ENCODE measurements around the gene WNT9A. TPM values are rescaled to one million over a fixed set of nuclear protein-coding genes. Genes with fewer than 3 reads are reported as not detected.
A peak's percentile ranks its signal among the peaks of the same experiment; 100 is the strongest.

WNT9A gene, protein sequence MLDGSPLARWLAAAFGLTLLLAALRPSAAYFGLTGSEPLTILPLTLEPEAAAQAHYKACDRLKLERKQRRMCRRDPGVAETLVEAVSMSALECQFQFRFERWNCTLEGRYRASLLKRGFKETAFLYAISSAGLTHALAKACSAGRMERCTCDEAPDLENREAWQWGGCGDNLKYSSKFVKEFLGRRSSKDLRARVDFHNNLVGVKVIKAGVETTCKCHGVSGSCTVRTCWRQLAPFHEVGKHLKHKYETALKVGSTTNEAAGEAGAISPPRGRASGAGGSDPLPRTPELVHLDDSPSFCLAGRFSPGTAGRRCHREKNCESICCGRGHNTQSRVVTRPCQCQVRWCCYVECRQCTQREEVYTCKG
- total RNA-seq (2014; rRNA removed) (22.2 and 36.6 TPM in 2 replicates), Bru-seq, nascent RNA (percentile 76 among the genes with signal in this experiment), BruChase-seq, experiment 1, labeled RNA remaining after a 6-hour chase (percentile 80 among the genes with signal in this experiment), BruChase-seq, experiment 2, labeled RNA remaining after a 2-hour chase (percentile 78 among the genes with signal in this experiment)
- long read RNA-seq, transcript WNT9A-201 (4 exons, 3,971 nt): major isoform, 6 of 18 reads
- long read RNA-seq, partial matches to known transcripts: 0 of 18 reads
- long read RNA-seq, other reads (novel, unspliced or antisense): 12 of 18 reads

DNA sequence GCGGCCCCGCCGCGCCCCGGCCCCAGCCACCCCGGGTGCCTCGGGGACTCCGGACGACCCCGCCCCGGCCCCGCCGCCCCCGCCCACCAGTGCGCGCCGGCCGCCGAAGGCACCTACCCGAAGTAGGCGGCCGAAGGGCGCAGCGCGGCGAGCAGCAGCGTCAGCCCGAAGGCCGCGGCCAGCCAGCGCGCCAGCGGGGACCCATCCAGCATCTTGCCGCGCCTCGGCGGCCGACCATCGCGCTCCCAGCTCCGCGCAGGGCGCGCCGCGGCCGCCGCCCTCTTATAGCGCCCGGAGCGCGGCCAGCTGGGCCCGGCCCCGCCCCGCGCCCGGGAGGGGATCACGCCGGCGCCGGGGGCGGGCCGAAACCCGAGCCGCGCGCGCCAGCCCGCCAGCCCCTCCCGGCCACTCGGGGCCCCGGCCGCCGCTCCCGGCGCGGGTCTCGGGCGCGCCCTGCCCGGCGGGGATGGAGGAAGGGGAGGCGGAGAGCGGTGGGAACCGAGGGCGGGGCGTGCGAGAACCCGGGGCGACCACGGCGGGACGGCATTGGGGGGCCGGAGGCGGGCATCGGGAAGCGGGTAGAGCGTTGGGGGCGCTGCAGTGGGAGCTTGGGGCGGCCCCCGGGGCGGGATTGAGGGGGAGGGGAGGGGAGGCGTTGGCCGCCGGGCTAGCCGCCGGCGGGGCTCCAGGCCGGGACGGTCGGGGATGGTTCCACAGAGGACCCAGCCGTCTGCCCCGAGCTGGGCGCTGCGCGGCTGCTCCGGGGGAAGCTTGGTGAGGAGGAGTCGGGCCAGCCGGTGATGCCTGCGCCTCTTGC is at the start of gene WNT9A:
Gene WNT9A (minus strand): TSS at position 257 of the 817 bp plus-strand sequence. CDS start 45 bp downstream, at position 212.
- H3K4me2 ChIP-seq (ENCODE audit: low read length): peak within 1 kb of the TSS; percentile 89
- POLR2A ChIA-PET (ENCODE audit: unreplicated experiment): interaction anchor here (0.6 to 1.1 kb wide), 2 partner anchors 13 to 160 kb away, joined by 3 to 8 read pairs; no protein-coding TSS in a partner anchor
- H3K36me3 ChIP-seq (ENCODE audit: low read depth, low read length): no peaks in the 10 kb centered on the region
- peaks cover 52% of the 10 kb centered on the region for H3K79me2 ChIP-seq (ENCODE audit: low read length)
- H4K20me1 ChIP-seq (ENCODE audit: low read length): no peaks in the 10 kb centered on the region
- no peaks in the 10 kb centered on the region for H3F3A ChIP-seq (ENCODE audit: low read length, unreplicated experiment)
- peak within 1 kb of the TSS; percentile 75 for H2AFZ ChIP-seq (ENCODE audit: low read length)
- peak within 1 kb of the TSS; percentile 77 for H3K27ac ChIP-seq (ENCODE audit: low read length)
- H3K9ac ChIP-seq (ENCODE audit: low read length): peak within 1 kb of the TSS; percentile 63
- peak; percentile 91 for DNase-seq
- no TSS peak for BruUV-seq (replicated peaks)
- CTCF ChIA-PET: interaction anchor here (1.4 to 1.7 kb wide), 2 partner anchors 142 to 185 kb away, joined by 8 to 11 read pairs; no protein-coding TSS in a partner anchor
- H3K9me3 ChIP-seq (ENCODE audit: low read length): no peaks in the 10 kb centered on the region
- no peaks in the 10 kb centered on the region for H3K27me3 ChIP-seq (ENCODE audit: low read length)
- H3K9me2 ChIP-seq (replicated peaks; ENCODE audit: low read length): no peaks in the 10 kb centered on the region
- intact Hi-C loops (cut with micrococcal nuclease): loop anchor here (10.0 kb wide), 1 partner anchor 403 kb away; no protein-coding TSS in a partner anchor
- peaks cover 28% of the 10 kb centered on the region for H3K4me1 ChIP-seq (ENCODE audit: insufficient read depth, low read length)
- H3K4me3 ChIP-seq (ENCODE audit: low read length): peak within 1 kb of the TSS; percentile 75
- TF ChIP-seq, protein P1, sequence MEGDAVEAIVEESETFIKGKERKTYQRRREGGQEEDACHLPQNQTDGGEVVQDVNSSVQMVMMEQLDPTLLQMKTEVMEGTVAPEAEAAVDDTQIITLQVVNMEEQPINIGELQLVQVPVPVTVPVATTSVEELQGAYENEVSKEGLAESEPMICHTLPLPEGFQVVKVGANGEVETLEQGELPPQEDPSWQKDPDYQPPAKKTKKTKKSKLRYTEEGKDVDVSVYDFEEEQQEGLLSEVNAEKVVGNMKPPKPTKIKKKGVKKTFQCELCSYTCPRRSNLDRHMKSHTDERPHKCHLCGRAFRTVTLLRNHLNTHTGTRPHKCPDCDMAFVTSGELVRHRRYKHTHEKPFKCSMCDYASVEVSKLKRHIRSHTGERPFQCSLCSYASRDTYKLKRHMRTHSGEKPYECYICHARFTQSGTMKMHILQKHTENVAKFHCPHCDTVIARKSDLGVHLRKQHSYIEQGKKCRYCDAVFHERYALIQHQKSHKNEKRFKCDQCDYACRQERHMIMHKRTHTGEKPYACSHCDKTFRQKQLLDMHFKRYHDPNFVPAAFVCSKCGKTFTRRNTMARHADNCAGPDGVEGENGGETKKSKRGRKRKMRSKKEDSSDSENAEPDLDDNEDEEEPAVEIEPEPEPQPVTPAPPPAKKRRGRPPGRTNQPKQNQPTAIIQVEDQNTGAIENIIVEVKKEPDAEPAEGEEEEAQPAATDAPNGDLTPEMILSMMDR (conservative IDR thresholded peaks at IDR 0.05; ENCODE audit: low read depth, low read length): no peak; the same call in 1 of the 2 replicates
- TF ChIP-seq EZH2 (IDR thresholded peaks at IDR 0.05; ENCODE audit: low read length, unreplicated experiment): no peak
- TF ChIP-seq EZH2phosphoT487 (IDR thresholded peaks at IDR 0.05; ENCODE audit: borderline replicate concordance, low read length): no peak
- peak; percentile 34 for ATAC-seq

DNA sequence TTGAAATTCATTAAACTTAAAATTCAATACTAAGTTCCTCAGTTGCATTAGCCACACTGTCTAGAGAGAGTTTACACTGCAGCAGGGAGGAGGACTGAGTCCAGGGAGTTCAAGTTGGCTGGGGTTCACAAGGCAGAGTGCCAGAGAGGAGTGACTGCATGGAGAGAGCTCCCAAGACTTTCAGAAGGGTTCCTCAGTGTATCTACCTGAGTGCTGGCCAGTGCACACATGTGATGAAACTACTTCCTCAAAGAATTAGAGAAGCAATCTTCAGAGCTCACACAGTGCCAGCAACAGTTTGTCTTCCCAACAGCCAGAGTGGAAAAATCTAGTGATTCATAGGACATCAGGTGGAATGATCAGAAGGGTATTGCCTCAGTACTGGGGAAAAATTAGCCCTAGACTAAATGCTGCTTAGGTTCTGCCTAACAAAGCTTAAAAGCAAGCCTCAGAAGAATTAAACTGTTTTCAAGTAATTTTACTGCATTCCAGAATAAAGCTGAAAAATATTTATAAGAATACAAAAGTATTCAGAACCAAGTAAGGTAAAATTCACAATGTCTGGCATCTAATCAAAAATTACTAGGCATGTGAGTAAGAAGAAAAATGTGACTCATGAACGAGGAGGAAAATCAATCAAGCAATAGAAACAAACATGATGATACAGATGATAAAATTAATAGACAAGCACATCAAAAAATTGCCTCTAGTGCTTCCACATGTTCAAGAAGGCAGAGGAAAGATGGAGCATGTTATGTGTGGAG is 48.6 kb upstream of the WNT9A start:
- intact Hi-C loops (cut with micrococcal nuclease): no loop called here
- H3K9me3 ChIP-seq (ENCODE audit: low read length): peaks cover 17% of the 10 kb centered on the region
- H3K9me2 ChIP-seq (replicated peaks; ENCODE audit: low read length): no peaks in the 10 kb centered on the region
- ATAC-seq: no peak
- CTCF ChIA-PET: no interaction called here
- no peaks in the 10 kb centered on the region for H4K20me1 ChIP-seq (ENCODE audit: low read length)
- H3K36me3 ChIP-seq (ENCODE audit: low read depth, low read length): no peaks in the 10 kb centered on the region
- POLR2A ChIA-PET (ENCODE audit: unreplicated experiment): no interaction called here
- H2AFZ ChIP-seq (ENCODE audit: low read length): no peak overlapping the region
- TF ChIP-seq EZH2phosphoT487 (IDR thresholded peaks at IDR 0.05; ENCODE audit: borderline replicate concordance, low read length) (no peak), EZH2 (IDR thresholded peaks at IDR 0.05; ENCODE audit: low read length, unreplicated experiment) (no peak)
- TF ChIP-seq, protein P1 (conservative IDR thresholded peaks at IDR 0.05; ENCODE audit: low read depth, low read length): no peak
- BruUV-seq (replicated peaks): no TSS peak
- no peak overlapping the region for H3K4me3 ChIP-seq (ENCODE audit: low read length)
- H3K4me2 ChIP-seq (ENCODE audit: low read length): no peak overlapping the region
- no peaks in the 10 kb centered on the region for H3K27me3 ChIP-seq (ENCODE audit: low read length)
- no peak overlapping the region for H3K9ac ChIP-seq (ENCODE audit: low read length)
- peak; percentile 34 for DNase-seq
- H3K4me1 ChIP-seq (ENCODE audit: insufficient read depth, low read length): no peaks in the 10 kb centered on the region
- no peak overlapping the region for H3K27ac ChIP-seq (ENCODE audit: low read length)
- no peaks in the 10 kb centered on the region for H3F3A ChIP-seq (ENCODE audit: low read length, unreplicated experiment)
- no peaks in the 10 kb centered on the region for H3K79me2 ChIP-seq (ENCODE audit: low read length)

Data from PC-3 (cell line).